Endothelial cell of umbilical vein (primary cell): ENCODE data around the gene SP140L. TPM values are rescaled to one million over a fixed set of nuclear protein-coding genes. Genes with fewer than 3 reads are reported as not detected.
A peak's percentile ranks its signal among the peaks of the same experiment; 100 is the strongest.

ENCODE experiments used
- BruUV-seq: library from RNA; stranded (reverse); fragments of 400-500 nt; replicated peaks from 2 replicates; lab custom pipeline; 2021; lab: Mats Ljungman, UMichigan
- CTCF ChIA-PET: fragments of 300-600, 350-600 bp; sonication (Branson Sonifier 250); formaldehyde crosslinking; loops from one replicate; lab custom pipeline; 2021; ENCODE audit warnings: antibody characterized with exemption, inconsistent platforms; lab: Charles Lee
- POLR2A ChIA-PET: fragments of 300-600, 350-600 bp; sonication (Branson Sonifier 250); formaldehyde crosslinking; loops from one replicate; lab custom pipeline; 2021; ENCODE audit warnings: antibody characterized with exemption, inconsistent platforms; lab: Charles Lee
- DNase-seq: peaks from one replicate; pipeline ENCODE4 v3.0.0-alpha.2; 2011; ENCODE audit warnings: low read depth, low spot score
- FAIRE-seq: peaks from 2 replicates; lab custom pipeline; 2011; peaks lifted over from hg19 to GRCh38; lab: Jason Lieb, UNC
- H2AFZ ChIP-seq: 2 replicates; pipeline ENCODE4 v1.6.0; 2012; ENCODE audit warnings: low read depth, low read length, control low read depth, inconsistent platforms
- H3K27ac ChIP-seq: 2 replicates; pipeline ENCODE4 v1.5.1; 2011; ENCODE audit warnings: low read depth, mild to moderate bottlenecking, control low read depth, low read length, moderate library complexity; ENCODE audit not compliant: insufficient read depth
- H3K27me3 ChIP-seq, 2 experiments: 2 replicates each; pipeline versions ENCODE4 v1.6.0 to v1.6.1; 2011; ENCODE audit warnings: low read length in 2 of 2, mixed read lengths in 1 of 2; ENCODE audit not compliant: control insufficient read depth in 2 of 2, insufficient read depth in 2 of 2
- H3K36me3 ChIP-seq, 2 experiments: 2 replicates in 1 of 2; 3 replicates in 1 of 2; pipeline ENCODE4 v1.5.1; 2011; ENCODE audit warnings: low read length in 2 of 2, mild to moderate bottlenecking in 1 of 2, moderate library complexity in 1 of 2; ENCODE audit not compliant: control insufficient read depth in 2 of 2, insufficient read depth in 2 of 2; ENCODE audit errors: extremely low read depth in 1 of 2
- H3K4me1 ChIP-seq: 3 replicates; pipeline ENCODE4 v1.5.1; 2011; ENCODE audit warnings: mild to moderate bottlenecking, low read length; ENCODE audit not compliant: control insufficient read depth, insufficient read depth; ENCODE audit errors: extremely low read depth
- H3K4me2 ChIP-seq: 2 replicates; pipeline ENCODE4 v1.6.1; 2011; ENCODE audit warnings: low read length, control low read depth, mixed read lengths; ENCODE audit not compliant: insufficient read depth
- H3K4me3 ChIP-seq, 3 experiments: fragments of 200-600 bp in 1 of 3; sonication (generic), shearing (Covaris generic) in 1 of 3; replicated peaks in 1 of 3; 2 replicates each; pipeline ENCODE4 v1.5.1; 2011 to 2016; ENCODE audit warnings: control low read depth in 3 of 3, low read length in 3 of 3, mild to moderate bottlenecking in 2 of 3, inconsistent platforms in 1 of 3, low read depth in 1 of 3, moderate library complexity in 1 of 3; ENCODE audit not compliant: insufficient read depth in 1 of 3
- H3K79me2 ChIP-seq: 2 replicates; pipeline ENCODE4 v1.6.0; 2012; ENCODE audit warnings: low read length, inconsistent platforms; ENCODE audit not compliant: control insufficient read depth, insufficient read depth
- H3K9ac ChIP-seq: replicated peaks from 2 replicates; pipeline ENCODE3; 2011; ENCODE audit warnings: low read length, control low read depth; ENCODE audit not compliant: insufficient read depth; ENCODE audit errors: extremely low read depth
- H3K9me1 ChIP-seq: replicated peaks from 3 replicates; pipeline ENCODE4 v1.6.0; 2011; ENCODE audit warnings: mild to moderate bottlenecking, low read length; ENCODE audit not compliant: control insufficient read depth, insufficient read depth; ENCODE audit errors: extremely low read depth
- H3K9me3 ChIP-seq: replicated peaks from 2 replicates; pipeline ENCODE4 v1.5.1; 2012; ENCODE audit warnings: low read length, inconsistent platforms; ENCODE audit not compliant: control insufficient read depth, insufficient read depth
- H4K20me1 ChIP-seq: replicated peaks from 2 replicates; pipeline ENCODE3; 2011; ENCODE audit warnings: mild to moderate bottlenecking, low read length; ENCODE audit not compliant: control insufficient read depth, insufficient read depth; ENCODE audit errors: extremely low read depth
- CTCF ChIP-seq, 2 donors: IDR thresholded peaks; 1 replicate in 1 of 2; 2 replicates in 1 of 2; pipeline ENCODE4 v1.5.1; 2011; ENCODE audit warnings: low read length in 2 of 2, mild to moderate bottlenecking in 2 of 2, moderate library complexity in 2 of 2, control low read depth in 1 of 2, inconsistent platforms in 1 of 2, low read depth in 1 of 2; ENCODE audit not compliant: insufficient read depth in 1 of 2; ENCODE audit errors: extremely low read depth in 1 of 2
- EZH2 ChIP-seq: IDR thresholded peaks from 2 replicates; pipeline ENCODE4 v1.6.1; 2012; ENCODE audit warnings: borderline replicate concordance, low read depth, mild to moderate bottlenecking, moderate library complexity, low read length, inconsistent platforms; ENCODE audit not compliant: severe bottlenecking
- FOS ChIP-seq: IDR thresholded peaks from 2 replicates; pipeline ENCODE4 v1.6.1; 2011; ENCODE audit warnings: mild to moderate bottlenecking, low read length, moderate library complexity, borderline replicate concordance; ENCODE audit not compliant: insufficient read depth
- GATA2 ChIP-seq: IDR thresholded peaks from 2 replicates; pipeline ENCODE4 v1.7.0; 2011; ENCODE audit warnings: low read depth, mild to moderate bottlenecking, moderate library complexity, mixed read lengths, low read length; ENCODE audit not compliant: insufficient read length, insufficient read depth
- JUN ChIP-seq: IDR thresholded peaks from 2 replicates; pipeline ENCODE4 v1.6.1; 2011; ENCODE audit warnings: borderline replicate concordance, low read depth; ENCODE audit not compliant: insufficient read length, insufficient read depth
- MAX ChIP-seq: IDR thresholded peaks from 2 replicates; pipeline ENCODE4 v1.6.1; 2011; ENCODE audit not compliant: insufficient read depth, insufficient read length
- MYC ChIP-seq: IDR thresholded peaks from one replicate; pipeline ENCODE4 v1.6.1; 2011; ENCODE audit warnings: mild to moderate bottlenecking, low read depth, low read length
- POLR2A ChIP-seq: IDR thresholded peaks from 2 replicates; pipeline ENCODE4 v1.6.1; 2012; ENCODE audit warnings: low read depth, mild to moderate bottlenecking, control low read depth, low read length
- POLR2AphosphoS5 ChIP-seq: IDR thresholded peaks from 2 replicates; pipeline ENCODE4 v1.6.1; 2012; ENCODE audit warnings: low read depth, mild to moderate bottlenecking, control low read depth, low read length, moderate library complexity; ENCODE audit not compliant: insufficient read depth
- dilution Hi-C: fragments of 300-500 bp; cut with MboI; formaldehyde crosslinking; loops from one replicate; pipeline ENCODE4 v1.15.0; 2019; ENCODE audit warnings: low sequenced_read_pairs; ENCODE audit not compliant: extremely low pct_ligation_motif_present
- intact Hi-C: fragments of 100-400 bp; cut with micrococcal nuclease; formaldehyde crosslinking; loops from one replicate; pipeline ENCODE4 v1.10.0; 2022
- polyA plus RNA-seq, 4 experiments: library from polyadenylated mRNA; depleted of rRNA in 3 of 4; stranded (reverse) in 3 of 4; unstranded in 1 of 4; fragments of >200 nt; gene quantifications; 2 replicates each; pipeline versions ENCODE4 v1.2.1 to v1.2.3, GENCODE V29; 2011 to 2012; ENCODE audit warnings: missing spikeins in 1 of 4
- total RNA-seq: library from RNA; stranded (reverse); gene quantifications from 2 replicates; pipeline ENCODE4 v1.2.3, GENCODE V29; 2021

The SP140L gene
- total and polyA plus RNA-seq, 2 donors (not counting 3 experiments of a cell fraction or from before 2014, with no cell fraction given): 16.0 to 27.3 TPM

GRCh38 chr2:230403746-230404145, 76.8 kb downstream of the SP140L start:
- no peak overlapping the region for H3K4me2 ChIP-seq
- H3K27me3 ChIP-seq: no peaks in the 10 kb centered on the region
- H4K20me1 ChIP-seq: no peaks in the 10 kb centered on the region
- FAIRE-seq (no peak), DNase-seq (no peak)
- intact Hi-C loops (loop anchor here (2.0 kb wide), 1 partner anchor 21 kb away; no protein-coding TSS in a partner anchor), dilution Hi-C loops (no loop called here)
- POLR2A ChIA-PET: interaction anchor here (0.6 kb wide), 1 partner anchor 398 kb away, joined by 5 read pairs; no protein-coding TSS in a partner anchor
- H3K4me1 ChIP-seq: peaks cover 36% of the 10 kb centered on the region
- no peak overlapping the region for H3K4me3 ChIP-seq
- CTCF ChIA-PET: interaction anchor here (1.1 to 1.7 kb wide), 2 partner anchors 14 to 15 kb away, joined by 3 to 4 read pairs; no protein-coding TSS in a partner anchor
- H3K9ac ChIP-seq: no peak overlapping the region
- H3K36me3 ChIP-seq: no peaks in the 10 kb centered on the region
- no peak overlapping the region for H3K27ac ChIP-seq
- BruUV-seq: no TSS peak
- no peaks in the 10 kb centered on the region for H3K9me1 ChIP-seq
- TF ChIP-seq POLR2A: no peak
- H2AFZ ChIP-seq: no peak overlapping the region
- H3K79me2 ChIP-seq: no peaks in the 10 kb centered on the region
- H3K9me3 ChIP-seq: no peaks in the 10 kb centered on the region

GRCh38 chr2:230405824-230406223, 78.8 kb downstream of the SP140L start:
- intact Hi-C loops (loop anchor here (5.0 kb wide), 4 partner anchors 36 to 399 kb away; no protein-coding TSS in a partner anchor), dilution Hi-C loops (no loop called here)
- peak overlapping the region; percentile 43 for H3K27ac ChIP-seq
- FAIRE-seq: peak; percentile 46
- H3K4me1 ChIP-seq: peaks cover 52% of the 10 kb centered on the region
- ChIA-PET CTCF (no interaction called here), POLR2A (no interaction called here)
- no peak for TF ChIP-seq EZH2
- TF ChIP-seq MYC: no peak
- peak; percentile 67 for TF ChIP-seq FOS
- no peak for TF ChIP-seq MAX
- TF ChIP-seq POLR2A: no peak
- peak; percentile 47 for TF ChIP-seq JUN
- TF ChIP-seq CTCF (IDR thresholded peaks at IDR 0.05; ENCODE audit: extremely low read depth in 1 of 2, insufficient read depth in 1 of 2, low read depth in 1 of 2, low read length in 2 of 2): no peak
- peak; percentile 68 for TF ChIP-seq GATA2
- peak; percentile 60 for TF ChIP-seq POLR2AphosphoS5
- no peaks in the 10 kb centered on the region for H3K36me3 ChIP-seq
- peak overlapping the region; percentile 34 for H3K4me2 ChIP-seq
- no peaks in the 10 kb centered on the region for H4K20me1 ChIP-seq
- H3K27me3 ChIP-seq: no peaks in the 10 kb centered on the region
- no peaks in the 10 kb centered on the region for H3K9me1 ChIP-seq
- no peak overlapping the region for H2AFZ ChIP-seq
- no peaks in the 10 kb centered on the region for H3K79me2 ChIP-seq
- H3K9me3 ChIP-seq: no peaks in the 10 kb centered on the region
- H3K4me3 ChIP-seq: no peak overlapping the region
- peak; percentile 66 for DNase-seq
- H3K9ac ChIP-seq: no peak overlapping the region
- BruUV-seq: no TSS peak
